Omental fat pad (tissue), 4 donors: ENCODE measurements around the gene MAML3. TPM values are rescaled to one million over a fixed set of nuclear protein-coding genes. Genes with fewer than 3 reads are reported as not detected.

ENCODE experiments used
- ATAC-seq: fragments of 150-250 bp; one replicate; pipeline ENCODE4 v1.9.1; 2016; ENCODE audit warnings: mild to moderate bottlenecking, moderate library complexity; ENCODE audit not compliant: low FRiP score
- DNase-seq: peaks from one replicate; pipeline ENCODE4 v3.0.0-alpha.2; 2019; ENCODE audit warnings: low spot score
- total RNA-seq, 4 donors: library from RNA; depleted of rRNA; stranded (reverse); fragments of >200 nt; gene quantifications; one replicate each; pipeline ENCODE4 v1.1.0, GENCODE V29; 2016
- TF ChIP-seq, protein P1 (sequence below), 3 donors: fragments of 450-650 bp; IDR thresholded peaks; one replicate each; pipeline ENCODE4 v1.5.1; 2016 to 2017; ENCODE audit warnings: antibody characterized with exemption in 3 of 3, mild to moderate bottlenecking in 3 of 3, moderate library complexity in 2 of 3

The MAML3 gene
- total RNA-seq, 4 donors from 2014 or later = 4.8 to 12.8 (median 11.7) TPM

DNA sequence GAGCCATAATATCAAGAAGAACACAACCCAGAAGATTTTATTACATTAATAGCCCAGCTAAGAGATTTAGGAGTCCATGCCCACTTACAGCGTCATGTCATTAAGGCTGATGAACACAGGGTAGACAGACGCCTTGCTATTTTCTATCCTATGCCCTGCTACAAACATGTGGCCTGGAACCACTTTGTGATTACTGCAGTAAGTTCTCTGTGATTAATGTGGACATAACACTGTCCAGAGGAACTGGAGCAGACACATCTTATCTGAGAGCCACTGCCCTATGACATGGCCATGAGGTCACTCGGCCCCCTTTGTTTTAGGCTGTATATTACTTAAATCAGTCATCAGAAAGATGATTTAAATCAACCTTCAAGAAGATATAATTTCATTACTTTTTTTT lies 211.7 kb downstream of the MAML3 start:
- TF ChIP-seq, protein P1, sequence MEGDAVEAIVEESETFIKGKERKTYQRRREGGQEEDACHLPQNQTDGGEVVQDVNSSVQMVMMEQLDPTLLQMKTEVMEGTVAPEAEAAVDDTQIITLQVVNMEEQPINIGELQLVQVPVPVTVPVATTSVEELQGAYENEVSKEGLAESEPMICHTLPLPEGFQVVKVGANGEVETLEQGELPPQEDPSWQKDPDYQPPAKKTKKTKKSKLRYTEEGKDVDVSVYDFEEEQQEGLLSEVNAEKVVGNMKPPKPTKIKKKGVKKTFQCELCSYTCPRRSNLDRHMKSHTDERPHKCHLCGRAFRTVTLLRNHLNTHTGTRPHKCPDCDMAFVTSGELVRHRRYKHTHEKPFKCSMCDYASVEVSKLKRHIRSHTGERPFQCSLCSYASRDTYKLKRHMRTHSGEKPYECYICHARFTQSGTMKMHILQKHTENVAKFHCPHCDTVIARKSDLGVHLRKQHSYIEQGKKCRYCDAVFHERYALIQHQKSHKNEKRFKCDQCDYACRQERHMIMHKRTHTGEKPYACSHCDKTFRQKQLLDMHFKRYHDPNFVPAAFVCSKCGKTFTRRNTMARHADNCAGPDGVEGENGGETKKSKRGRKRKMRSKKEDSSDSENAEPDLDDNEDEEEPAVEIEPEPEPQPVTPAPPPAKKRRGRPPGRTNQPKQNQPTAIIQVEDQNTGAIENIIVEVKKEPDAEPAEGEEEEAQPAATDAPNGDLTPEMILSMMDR (IDR thresholded peaks at IDR 0.05) = no peak
- DNase-seq = no peak
- no peak for ATAC-seq

DNA sequence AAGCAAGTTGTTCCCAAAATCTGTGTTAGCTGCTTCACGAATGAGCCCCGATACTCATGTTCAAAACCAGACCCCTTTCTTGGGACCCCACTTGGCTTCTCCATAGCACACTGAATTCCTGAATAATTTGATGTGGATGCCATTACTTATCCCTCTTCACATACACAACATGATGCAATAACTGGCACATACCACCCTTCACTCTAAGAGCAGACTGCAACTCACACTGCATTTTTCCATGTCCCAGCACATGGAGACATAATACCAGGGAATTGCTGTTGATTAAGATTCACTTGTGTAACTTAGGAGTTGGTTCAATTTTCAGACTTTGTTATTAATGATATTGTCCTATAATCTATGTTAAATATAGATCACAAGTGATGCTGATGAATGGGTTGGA lies 213.4 kb downstream of the MAML3 start:
- TF ChIP-seq, protein P1 (IDR thresholded peaks at IDR 0.05) = no peak
- no peak for ATAC-seq
- DNase-seq = no peak

DNA sequence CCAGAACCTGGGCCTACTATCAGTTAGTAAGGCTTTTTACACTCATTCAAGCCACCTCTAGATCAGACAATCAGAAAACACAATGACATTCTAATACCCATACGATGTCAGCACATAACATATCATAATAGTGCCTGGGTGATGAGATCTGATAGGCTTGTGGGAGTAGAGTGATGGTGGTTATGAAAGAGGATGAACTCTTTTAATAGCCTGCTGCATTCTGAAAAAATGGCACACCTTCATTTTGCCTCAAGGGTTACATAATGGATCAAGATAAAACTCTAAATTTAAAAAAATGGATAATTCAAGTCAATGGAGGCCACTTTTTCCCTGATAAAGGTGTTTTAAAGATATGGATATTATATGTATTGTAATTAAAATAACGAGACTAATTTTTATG lies 215.6 kb downstream of the MAML3 start:
- ATAC-seq (no peak), DNase-seq (no peak)
- TF ChIP-seq, protein P1 (IDR thresholded peaks at IDR 0.05) = no peak

DNA sequence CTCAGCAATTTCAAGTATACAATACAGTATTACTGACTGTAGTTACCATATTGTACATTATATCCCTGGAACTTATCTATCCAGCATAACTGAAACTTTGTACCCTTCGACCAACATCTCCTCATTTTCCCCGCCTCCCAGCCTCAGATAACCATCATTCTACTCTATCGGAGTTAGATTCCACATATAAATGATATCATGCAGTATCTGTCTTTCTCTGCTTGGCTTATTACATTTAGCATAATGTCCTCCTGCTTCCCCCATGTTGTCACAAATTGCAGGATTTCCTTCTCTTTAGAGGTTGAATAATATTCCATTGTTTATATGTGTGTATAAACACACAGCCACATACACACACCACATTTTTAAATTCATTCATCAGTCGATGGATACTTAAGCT lies 218.1 kb downstream of the MAML3 start:
- DNase-seq (no peak), ATAC-seq (no peak)
- TF ChIP-seq, protein P1 (IDR thresholded peaks at IDR 0.05) = no peak

DNA sequence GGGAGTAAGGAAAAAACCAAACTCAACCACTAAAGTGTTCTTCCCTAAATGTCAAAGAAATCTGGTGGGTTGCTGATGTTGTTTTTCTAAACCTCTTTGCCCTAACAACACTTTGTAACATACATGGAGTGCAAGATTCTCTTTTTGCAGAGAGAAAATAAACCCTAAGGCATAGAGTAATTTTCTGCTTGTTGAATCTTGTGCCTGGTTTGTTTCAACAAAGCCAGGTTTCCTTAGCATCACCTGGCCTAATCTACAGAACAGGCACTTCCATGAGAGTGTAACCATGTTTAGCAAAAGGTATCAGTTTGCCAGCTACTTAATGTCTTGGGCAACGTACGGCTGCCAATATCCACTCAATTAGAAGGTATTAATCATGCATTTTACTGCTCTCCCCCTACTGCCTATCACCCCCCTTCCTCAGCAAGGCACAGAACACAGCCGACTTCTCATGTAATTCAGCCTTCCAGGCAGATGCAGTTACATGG lies 219.2 kb downstream of the MAML3 start:
- TF ChIP-seq, protein P1 (IDR thresholded peaks at IDR 0.05) = no peak
- ATAC-seq (no peak), DNase-seq (no peak)

DNA sequence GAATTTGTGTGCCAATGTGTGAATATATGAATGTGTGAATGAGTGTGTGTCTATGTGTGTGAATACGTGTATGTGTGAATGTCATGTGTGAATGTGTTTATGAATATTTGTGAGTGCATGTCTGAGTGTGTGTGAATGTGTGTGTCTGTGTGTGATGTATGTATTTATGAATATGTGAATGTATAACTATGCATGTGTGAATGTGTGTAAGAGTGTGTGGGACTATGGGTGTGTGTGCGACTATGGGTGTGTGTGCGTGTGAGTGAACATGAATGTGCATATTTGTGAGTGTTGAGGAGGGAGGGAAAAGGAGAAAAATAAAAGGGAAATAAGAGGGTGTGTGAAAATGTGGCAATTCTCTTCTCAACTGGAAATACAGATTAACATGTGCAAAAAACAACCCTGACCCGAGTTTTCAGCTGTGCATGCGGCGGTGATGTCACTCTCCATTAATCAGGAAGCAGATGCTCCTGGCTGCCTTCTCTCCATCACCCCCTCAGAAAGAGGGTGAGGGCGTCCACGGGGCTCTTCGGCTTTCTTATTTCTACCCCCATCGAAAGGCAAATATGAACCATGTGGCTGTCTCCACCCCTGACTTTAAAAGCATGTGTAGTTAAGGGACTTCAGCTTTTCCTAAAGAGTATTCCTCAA lies 219.8 kb downstream of the MAML3 start:
- TF ChIP-seq, protein P1 (IDR thresholded peaks at IDR 0.05) = no peak
- no peak for DNase-seq
- no peak for ATAC-seq

DNA sequence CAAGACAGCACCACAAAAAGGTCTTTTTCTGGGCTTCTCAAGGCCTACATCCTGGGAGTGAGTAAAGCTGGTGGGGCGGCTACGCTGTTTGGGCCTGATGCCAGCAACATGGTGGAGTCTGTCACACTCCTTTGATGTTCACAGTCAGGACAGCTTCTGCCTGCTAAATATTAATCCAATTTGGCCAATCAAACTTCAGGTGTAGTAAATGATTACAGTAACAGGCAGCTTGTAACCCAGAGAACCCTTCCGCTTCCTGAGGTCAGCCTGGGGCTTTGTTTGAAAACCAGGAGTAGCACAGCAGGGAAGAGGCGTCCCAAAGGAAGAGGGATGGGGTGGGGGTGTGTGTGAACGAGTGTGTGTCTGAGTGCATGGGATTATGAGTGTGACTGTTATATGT lies 220.4 kb downstream of the MAML3 start:
- no peak for DNase-seq
- TF ChIP-seq, protein P1 (IDR thresholded peaks at IDR 0.05) = no peak
- no peak for ATAC-seq
